GM12865 (cell line): ENCODE measurements around the gene ATP5MC2.
"Not testable (repeated sequence)": the region's sequence is repeated elsewhere in the genome, so short reads cannot be mapped to it uniquely, and the experiment has no call there.

Experiments
- DNase-seq: peaks from one replicate; pipeline ENCODE4 v3.0.0; 2010; ENCODE audit warnings: low read depth
- H3K4me3 ChIP-seq: 2 replicates; pipeline ENCODE4 v1.5.1; 2011; ENCODE audit warnings: mild to moderate bottlenecking, low read depth, low read length, control low read depth
- CTCF ChIP-seq: IDR thresholded peaks from 2 replicates; pipeline ENCODE4 v1.5.1; 2011; ENCODE audit warnings: low read length, control low read depth, low read depth, inconsistent platforms; ENCODE audit not compliant: insufficient read depth; ENCODE audit errors: missing control alignments

Gene ATP5MC2

GRCh38 chr12:53636641-53637040 lies 39.2 kb downstream of the ATP5MC2 start:
- H3K4me3 ChIP-seq, result no peak overlapping the region
- no peak for TF ChIP-seq CTCF
- DNase-seq, result no peak

GRCh38 chr12:53635708-53636107 lies 40.2 kb downstream of the ATP5MC2 start:
- H3K4me3 ChIP-seq, DNase-seq: not testable (repeated sequence)

GRCh38 chr12:53631721-53632120 lies 44.2 kb downstream of the ATP5MC2 start:
- H3K4me3 ChIP-seq, result no peak overlapping the region
- DNase-seq, result no peak
- no peak for TF ChIP-seq CTCF

DNA sequence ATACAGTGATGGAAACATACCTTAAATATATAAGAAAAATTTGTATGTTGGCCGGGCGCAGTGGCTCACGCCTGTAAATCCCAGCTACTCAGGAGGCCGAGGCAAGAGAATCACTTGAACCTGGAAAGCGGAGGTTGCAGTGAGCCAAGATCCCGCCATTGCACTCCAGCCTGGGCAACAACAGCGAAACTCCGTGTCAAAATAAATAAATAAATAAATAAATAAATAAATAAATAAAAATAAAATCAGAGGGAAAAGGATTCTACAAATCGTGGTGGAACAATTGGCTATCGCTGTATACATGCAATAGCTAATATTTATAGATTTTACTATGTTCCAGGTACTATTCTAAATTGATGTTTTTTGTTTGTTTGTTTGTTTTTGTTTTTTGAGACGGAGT lies 48.0 kb downstream of the ATP5MC2 start:
- no peak for TF ChIP-seq CTCF
- no peak for DNase-seq
- H3K4me3 ChIP-seq, result no peak overlapping the region

GRCh38 chr12:53626702-53627169 lies 49.1 kb downstream of the ATP5MC2 start:
- no peak for TF ChIP-seq CTCF
- peak overlapping the region; percentile 86 for H3K4me3 ChIP-seq
- no peak for DNase-seq

DNA sequence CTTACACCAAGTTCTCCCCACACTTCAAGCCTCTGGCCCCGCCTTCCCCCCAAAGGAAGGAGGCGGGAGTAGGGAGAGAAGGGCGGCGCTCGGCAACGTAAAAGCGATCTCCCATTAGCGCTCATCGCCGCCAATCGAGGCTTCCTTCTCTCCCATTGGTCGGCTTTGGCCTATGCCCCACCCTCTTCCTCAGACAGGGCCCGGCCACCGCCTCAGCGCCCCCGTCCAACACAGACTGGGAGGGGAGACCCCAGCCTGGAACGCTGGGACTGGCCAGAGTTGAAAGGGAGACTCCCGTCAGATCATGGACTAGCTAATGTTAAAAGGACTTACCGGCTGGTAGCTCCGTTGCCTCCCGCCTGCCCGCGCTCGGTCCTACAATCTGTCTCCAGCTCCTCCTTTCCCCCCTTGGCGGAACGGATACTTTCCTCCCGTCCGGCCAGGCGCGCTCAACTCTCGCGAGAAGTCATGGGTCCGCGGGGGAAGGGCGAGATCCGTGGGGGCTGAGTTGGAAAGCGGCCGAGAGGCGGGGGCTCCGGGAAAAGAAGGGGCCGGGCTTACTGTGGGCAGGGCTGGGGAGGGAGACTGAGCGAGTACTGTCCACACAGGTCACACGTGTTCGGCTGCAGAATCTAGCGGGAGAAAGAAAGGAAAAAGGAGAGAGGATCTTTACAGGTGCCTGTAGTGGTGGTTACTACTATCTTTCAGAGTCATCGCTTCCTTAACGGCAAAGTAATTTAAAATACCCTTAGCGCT lies 49.8 kb downstream of the ATP5MC2 start, which contains the start of gene ATF7:
TSS of gene ATF7 (minus strand) at position 437 of the 756 bp plus-strand sequence. CDS start 25,382 bp downstream, outside the sequence.
- peak; percentile 98 for DNase-seq
- no peak for TF ChIP-seq CTCF
- peak within 1 kb of the TSS; percentile 86 for H3K4me3 ChIP-seq

DNA sequence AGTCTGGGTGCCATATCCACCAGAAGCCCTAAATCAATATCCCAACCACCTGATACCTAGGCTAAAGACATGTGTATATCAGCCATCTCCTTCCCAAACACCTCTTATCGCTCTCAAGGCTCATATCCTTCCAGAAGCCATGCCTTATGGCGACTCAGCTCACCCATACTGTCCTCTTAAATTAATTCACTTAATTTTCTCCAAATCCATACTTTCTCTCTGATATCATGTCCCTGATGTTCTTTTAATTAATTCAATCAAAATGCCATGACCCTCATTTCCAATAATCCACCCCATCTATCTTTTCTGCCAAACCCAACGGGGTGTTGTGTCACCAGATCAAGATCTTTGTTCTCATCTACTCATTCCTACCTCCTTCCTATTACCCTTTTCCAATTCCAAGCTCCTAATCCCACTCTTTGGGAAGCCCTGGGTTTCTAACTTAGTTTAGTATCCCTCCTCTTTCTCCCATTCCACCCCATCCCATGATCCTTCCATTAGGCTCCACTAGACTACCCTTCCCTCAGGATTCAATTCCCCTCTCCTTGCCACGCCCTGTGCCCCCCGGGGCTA lies 50.4 kb downstream of the ATP5MC2 start:
- H3K4me3 ChIP-seq, result peak overlapping the region; percentile 86
- no peak for DNase-seq
- TF ChIP-seq CTCF, result no peak
